HG03159 (cell line): ENCODE data around the gene TRAF1.

ENCODE experiments used
- ATAC-seq: cut with Tn5 transposase; IDR thresholded peaks from one replicate; pipeline ENCODE4 v1.9.1; 2021; ENCODE audit warnings: mild to moderate bottlenecking, moderate library complexity; ENCODE audit not compliant: unreplicated experiment

TRAF1 gene

DNA sequence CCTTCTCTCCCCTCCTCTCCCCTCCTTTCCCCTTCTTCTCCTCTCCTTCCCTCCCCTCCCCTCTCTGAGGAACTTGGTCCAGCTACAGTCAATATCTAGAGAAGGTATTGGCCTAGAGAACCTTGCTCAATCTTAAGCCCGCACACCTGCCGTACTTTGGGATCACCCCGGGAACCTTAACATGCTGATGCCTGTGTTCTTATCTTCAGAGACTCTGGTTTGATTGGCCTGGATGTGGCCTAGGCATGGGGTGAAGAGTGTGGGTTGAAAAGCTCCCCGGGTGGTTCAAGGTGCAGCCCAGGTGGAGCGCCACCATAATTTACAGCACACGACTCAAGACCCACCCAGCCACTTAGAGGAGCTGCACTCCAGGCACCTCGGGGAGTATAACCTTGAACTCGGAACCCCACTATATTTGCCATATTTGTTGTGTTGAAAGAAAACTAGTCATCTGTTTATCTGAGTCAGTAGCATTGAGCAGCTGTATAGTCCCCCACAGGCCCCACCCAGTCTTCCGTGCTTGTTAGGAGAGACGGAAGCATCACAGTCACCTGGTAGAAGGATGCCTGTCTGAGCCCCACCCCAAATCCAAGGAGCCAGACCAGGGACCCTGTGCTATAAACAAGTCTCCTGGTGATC lies 35.2 kb downstream of the TRAF1 start:
- no peak for ATAC-seq

DNA sequence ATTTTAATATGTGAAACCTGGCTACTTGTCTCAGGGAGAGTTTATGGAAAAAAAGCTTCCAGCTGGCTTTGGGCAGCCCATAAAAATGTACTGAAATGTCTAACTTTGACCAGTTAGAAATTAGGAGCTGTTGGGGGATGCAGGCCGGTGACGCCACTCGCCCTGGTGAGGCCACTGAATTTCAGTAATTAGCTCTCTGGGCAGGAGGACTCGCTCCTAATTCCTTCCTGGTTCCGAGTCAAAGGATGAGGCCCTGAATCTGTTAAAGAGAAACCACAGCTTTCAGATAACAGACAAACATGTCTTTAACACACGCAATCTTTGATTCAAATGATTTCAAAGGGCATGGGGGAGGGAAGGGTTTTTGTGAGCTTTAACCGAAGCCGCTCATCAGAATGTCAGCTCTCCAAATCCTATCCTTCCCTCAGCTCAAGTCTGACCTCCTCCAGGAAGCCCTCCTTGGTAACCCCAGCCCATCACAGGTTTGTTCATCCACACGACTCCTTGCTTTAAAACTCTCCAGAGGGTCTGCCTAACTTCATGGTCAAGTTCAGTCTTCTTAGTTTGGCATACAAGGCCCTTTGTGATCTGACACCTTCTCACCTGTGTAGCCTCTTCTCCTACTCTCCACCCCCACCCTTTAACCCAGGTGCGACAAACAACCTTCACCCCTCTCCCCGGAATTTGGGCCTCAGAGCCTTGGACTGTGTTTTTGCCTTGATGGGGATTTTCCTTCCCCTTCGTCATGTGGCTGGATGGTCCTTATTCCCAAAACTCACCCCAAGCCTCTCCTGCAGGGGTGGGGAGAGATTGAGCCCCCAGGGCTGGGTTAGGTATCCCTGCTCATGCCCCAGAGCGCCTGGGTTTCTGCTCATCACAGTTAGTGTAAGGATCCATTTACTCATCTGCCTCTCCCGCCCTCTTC lies 36.0 kb downstream of the TRAF1 start:
- ATAC-seq = no peak

DNA sequence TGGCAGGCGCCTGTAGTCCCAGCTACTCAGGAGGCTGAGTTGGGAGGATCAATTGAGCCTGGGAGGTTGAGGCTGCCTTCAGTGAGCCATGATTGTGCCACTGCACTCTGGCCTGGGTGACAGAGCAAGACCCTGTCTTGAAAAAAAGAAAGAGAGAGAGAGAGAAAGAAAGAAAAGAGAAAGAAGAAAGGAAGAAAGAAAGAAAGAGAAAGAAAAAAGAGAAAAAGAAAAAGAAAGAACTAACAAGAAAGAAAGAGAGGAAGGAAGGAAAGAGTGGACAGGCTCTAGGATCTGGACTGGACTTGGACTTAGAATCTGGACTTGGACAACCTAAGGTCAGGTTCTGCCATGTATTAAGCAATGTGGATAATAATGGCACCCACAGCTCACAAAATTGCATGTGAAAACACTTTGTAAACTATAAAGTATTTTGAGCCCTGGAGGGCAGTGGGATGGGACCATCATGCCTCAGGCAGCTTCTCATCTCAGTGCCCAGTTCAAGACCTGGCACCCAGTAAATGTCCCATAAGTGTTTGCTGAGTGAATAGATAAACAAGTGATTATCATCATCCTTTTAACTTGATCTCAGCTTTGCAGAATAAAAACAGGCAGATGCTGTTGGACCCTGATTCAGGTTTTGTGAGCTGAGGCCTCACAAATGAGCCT lies 36.9 kb downstream of the TRAF1 start:
- ATAC-seq = no peak

DNA sequence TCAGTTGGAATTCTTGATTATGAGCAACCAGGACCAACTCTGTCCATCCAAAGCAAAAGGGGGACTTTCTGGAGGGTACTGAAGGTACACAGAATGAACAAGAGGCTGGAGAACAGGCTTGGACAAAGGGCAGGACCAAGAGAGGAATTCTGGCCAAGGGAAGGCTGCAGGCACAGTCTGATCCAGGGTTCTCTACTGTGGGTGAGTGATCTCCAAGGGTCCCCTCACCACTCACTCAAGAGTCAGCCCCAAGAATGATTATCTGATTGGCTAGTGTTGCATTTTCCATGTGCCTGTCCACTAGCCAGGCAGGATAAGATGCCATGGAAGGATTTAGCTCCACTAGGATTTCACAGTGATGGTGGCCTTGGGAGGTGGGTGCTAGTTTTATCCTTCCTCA lies 38.0 kb downstream of the TRAF1 start:
- ATAC-seq = no peak

DNA sequence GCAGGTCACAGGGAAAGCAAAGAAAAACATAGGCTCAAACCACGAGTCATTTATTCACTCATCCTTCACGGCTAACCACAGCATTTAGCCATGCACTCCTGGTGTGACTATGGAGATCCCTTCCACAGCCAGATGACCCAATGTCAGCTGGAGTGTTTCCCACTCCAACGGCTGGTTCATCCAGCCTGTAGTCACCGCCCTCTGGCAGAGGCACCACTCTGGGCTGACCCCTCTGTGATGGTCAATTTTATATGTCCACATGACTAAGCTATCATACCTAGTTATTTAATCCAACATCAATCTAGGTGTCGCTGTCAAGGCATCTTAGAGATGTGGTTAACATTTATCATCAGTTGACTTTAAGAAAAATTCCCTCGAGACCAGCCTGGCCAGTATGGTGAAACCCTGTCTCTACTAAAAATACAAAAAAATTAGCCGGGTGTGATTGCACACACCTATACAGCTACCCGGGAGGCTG lies 40.1 kb downstream of the TRAF1 start:
- ATAC-seq = no peak

DNA sequence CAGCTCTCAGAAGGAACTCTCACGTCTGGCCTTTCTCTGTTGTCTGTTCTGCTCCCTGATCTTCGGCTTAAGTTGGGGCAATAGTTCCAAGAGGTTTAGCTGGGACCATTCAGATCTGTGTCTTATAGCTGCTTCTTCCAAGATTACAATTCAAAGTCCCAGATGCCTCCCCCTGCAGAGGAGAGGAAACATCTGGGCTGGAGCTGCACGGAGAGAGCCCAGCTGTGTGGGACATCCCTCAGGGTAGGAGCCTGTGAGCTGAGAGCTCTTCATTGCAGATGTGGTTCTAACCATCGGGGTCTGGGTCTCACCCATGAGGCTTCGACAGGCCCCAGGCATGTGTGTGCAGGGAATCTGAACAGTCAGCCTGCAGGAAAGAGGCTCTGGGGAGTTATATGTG lies 40.6 kb downstream of the TRAF1 start:
- ATAC-seq = no peak

DNA sequence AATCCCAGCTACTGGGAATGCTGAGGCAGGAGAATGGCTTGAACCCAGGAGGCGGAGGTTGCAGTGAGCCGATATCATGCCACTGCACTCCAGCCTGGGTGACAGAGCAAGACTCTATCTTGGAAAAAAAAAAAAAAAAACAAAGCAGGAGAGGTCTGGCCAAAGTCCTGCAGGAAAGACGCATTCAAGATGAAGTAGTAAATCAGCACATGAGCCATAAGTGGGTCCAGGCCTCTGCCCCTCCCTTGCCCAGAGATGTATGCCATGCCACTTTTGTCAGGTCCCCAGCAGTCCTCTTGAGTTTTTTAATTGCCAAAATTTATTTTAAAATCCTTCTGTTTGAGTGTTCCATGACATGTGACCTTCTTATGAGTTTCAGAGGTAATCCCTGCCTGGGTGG lies 41.1 kb downstream of the TRAF1 start:
- no peak for ATAC-seq

DNA sequence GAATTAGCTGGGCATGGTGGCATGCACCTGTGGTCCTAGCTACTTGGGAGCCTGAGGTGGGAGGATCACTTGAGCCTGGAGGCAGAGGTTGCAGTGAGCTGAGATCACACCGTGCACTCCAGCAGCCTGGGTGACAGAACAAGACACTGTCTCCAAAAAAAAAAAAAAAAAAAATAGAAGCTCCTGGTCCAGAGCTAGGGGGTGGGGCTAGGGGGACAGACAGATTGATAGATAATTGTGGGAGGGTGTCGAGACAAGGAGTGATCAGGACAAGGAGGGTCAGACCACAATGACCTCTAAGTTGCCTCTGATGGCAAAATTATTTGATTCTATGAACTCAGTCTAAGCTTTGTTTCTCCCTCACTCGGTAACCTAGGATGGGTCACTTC lies 43.0 kb downstream of the TRAF1 start:
- ATAC-seq = no peak

DNA sequence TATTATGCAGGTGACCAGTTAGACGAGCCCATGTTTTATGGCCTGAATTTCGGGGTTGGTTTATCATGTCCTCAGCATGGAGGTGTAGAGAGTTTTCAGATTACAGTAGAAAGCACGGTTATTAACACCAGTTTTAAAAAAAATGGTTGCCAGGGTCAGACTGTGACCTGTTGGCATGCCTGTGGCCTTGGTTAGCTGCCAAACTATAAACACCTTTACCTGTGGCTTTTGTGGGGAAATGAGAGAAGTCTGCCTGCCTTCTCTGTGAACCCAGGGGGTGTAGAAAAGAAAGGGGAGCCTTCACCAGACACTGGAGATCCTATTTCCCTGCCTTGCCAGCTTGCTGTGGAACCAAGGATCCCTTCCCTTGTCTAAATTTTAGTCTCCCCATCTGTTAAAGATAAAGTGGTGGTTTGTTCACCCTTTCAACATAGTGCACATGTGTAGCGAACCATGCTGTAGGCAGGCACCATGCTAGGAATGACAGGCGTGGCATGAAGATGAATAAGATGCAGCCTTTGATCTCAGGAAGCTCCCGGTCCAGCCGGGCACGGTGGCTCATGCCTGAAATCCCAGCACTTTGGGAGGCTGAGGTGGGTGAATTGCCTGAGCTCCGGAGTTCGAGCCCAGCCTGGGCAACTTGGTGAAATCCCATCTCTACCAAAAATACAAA lies 43.5 kb downstream of the TRAF1 start:
- no peak for ATAC-seq

DNA sequence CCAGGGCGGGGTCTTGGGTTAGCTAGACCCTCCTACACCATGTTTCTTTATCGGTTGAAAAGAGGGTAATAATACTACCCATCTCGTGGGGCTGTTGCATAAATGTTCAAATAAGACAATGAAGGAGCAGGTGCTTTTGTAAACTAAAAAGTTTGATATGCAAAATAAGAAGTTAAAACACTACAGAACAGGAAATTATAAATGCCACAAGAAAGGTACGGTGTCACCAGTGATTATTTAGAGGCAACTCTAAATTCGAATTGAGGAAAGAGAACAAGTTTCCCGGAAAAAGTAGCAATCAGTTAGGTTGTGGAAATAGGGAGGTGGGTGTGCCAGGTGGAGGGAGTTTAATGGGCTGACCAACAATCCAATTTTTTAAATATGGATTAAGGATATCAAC lies 47.1 kb downstream of the TRAF1 start:
- ATAC-seq = no peak

DNA sequence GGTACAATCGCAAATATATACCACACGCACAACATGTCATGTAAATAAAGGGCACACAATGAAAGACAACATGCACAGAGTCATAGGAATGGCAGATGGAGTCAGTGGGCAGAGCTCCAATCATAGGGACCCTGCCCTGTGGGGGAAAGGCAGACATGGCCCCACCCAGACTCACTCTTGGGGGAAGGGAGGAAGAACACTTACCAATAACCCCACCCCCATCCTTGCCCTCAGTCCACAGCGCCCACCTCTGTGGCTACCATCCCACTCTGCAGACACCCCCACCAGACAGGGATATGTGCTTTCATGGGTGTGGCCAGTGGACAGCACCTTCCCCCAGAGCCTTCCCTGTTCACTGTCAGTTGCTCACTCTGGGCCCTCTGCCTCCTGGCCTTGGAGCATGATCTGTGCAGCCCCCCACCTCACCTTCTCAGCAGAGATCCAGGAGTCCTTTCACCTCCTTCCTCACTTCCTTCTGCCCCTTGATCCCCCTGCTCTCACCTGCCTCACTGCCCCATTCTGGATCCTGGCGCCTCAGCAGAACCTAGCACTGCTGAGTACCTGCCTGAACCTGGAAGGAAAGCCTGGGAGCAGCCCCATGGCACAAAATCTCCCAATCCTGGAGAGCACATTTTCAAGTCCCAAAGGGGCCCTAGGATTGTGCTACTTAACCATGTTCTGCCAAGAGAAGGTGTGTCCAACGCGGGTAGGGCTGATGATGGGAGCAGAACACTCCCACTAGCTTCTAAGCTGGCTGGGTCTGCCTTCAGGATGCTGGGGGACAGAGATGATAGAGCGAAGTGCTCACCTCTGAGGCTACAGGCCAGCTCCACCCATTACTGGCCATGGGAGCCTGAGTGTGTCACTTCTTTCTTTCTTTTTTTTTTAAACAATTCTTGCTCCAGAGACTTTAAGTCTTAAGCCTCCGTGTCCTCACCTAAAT lies 48.1 kb downstream of the TRAF1 start:
- ATAC-seq = no peak

DNA sequence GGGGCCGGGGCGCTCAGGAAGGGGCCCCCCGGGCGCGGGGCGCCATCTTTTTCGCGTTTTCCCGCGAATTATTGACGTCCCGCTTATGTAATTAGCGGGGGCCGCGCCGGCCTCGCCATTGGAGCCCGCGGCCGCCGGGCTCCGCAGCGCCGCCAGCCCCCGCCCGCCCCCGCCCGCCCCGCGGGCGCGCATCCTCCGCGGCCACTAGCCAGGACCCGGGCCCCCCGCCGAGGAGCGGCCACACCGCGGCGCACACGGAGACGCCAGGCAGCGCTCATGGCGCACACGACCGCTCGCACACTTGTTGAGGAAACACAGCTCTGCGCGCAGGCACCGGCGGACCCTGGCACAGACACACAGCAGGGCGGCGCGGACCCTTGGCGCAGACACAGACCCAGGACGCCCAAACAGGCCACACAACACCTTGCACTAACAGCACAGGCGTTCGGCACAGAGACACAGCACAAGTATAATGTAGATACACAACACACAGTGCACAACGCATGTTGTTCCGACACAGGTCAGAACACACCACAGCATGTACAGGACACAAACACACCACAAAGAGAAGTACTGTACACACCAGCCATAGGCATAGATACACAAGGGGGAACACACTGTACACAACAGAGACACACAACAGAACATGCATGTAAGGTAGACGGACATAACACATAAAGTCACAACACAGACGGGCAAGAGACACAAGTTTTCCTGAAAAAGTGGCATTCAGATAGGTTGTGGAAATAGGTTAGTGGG lies 49.1 kb downstream of the TRAF1 start:
- ATAC-seq = peak; percentile 37

DNA sequence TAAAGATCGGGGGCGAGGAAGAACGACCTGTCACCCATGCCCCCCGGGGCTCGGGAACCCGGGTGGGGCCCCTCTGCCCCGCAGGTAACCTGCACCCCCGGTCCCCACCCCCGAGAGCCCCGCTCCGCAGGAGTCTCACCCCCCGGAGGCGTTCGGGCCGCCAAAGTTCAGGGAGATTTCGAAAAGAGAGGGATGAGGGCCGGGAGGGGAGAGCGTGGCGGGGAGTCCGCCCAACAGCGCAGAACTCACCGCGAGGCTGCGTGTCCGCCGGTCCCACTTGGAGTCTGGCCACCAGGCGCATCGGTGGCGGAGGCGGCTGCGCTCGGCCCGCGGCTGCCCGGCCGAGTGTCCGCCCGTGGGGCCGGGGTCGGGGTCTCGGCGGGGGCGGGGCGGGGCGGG lies 49.8 kb downstream of the TRAF1 start, which contains the start of gene PHF19:
Gene PHF19 (minus strand): TSS at position 347 of the 399 bp plus-strand sequence. CDS start 2,447 bp downstream, outside the sequence.
- peak; percentile 7 for ATAC-seq

DNA sequence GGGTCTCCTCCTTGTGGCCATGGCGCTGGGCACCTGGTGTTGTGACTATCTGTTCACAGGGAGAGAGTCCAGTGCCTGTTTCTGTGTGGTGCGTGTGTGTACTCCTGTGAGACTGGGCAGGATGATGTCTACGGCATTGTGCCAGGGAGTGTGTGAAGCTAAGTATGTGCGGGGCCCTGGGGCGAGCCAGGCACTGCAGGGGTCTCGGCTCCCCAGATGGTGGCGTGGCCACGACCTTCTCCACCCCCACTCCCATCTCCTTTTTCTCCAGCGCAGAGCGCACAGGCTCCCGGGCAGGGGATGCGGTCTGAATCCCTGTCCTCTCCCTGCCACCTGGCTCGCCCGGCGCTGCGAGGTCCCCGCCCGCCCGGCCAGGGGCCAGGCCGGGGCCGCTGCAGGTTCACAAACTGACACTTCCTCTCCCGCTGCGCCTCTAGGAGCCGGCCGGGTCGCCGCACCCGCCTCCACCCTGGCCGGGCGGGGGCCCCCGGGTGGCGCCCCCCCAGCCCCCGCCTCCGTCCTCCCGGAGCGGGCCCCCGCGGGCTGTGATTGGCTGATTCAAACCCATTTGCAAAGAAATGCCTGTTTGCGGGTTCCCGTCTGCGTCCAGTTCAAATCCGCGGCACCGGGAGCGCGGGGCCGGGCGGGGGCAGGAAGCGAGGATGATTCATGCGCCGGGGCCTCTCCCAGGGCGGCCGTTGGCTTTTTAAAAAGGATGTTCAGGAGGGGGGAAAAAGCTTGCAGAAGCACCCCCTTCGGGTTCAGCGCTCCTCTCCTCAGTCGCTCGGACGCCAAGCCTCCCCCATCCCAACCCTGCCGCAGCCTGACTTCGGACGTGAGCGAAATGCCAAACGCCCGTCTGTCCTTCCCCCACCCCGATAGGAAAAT lies 50.4 kb downstream of the TRAF1 start:
- ATAC-seq = peak; percentile 59

DNA sequence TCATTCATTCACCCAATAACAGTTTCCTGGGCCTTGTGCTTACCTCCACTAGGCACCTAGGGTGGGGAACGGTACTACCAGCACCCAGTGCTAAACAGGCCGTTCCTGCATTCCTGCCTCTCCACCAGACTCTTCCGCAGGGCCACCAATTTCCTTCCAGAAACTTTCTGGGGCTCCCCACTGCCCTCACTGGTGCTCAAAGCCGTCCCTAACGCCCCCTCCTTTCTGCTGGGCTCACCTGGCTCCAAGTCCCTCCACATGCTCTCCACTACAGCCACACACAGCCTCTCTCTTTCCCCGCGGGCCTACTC lies 51.0 kb downstream of the TRAF1 start:
- no peak for ATAC-seq

DNA sequence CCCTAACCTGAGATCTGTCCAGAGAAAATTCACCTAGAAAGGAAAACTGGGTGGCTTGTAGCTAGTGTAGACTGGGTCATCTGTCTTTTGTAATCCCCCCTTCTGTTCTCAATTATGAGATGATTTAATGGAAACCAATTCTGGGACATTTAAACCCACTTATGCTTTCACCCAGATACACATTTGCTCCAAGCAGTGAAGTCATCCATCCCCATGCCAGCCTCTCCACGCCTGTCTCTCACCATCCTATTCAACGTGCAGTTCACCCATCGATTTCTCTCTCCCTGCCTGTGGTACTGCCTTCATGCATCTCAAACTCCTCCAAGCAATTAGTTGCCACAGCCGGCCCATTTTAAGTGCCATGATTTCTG lies 51.4 kb downstream of the TRAF1 start:
- ATAC-seq = no peak

DNA sequence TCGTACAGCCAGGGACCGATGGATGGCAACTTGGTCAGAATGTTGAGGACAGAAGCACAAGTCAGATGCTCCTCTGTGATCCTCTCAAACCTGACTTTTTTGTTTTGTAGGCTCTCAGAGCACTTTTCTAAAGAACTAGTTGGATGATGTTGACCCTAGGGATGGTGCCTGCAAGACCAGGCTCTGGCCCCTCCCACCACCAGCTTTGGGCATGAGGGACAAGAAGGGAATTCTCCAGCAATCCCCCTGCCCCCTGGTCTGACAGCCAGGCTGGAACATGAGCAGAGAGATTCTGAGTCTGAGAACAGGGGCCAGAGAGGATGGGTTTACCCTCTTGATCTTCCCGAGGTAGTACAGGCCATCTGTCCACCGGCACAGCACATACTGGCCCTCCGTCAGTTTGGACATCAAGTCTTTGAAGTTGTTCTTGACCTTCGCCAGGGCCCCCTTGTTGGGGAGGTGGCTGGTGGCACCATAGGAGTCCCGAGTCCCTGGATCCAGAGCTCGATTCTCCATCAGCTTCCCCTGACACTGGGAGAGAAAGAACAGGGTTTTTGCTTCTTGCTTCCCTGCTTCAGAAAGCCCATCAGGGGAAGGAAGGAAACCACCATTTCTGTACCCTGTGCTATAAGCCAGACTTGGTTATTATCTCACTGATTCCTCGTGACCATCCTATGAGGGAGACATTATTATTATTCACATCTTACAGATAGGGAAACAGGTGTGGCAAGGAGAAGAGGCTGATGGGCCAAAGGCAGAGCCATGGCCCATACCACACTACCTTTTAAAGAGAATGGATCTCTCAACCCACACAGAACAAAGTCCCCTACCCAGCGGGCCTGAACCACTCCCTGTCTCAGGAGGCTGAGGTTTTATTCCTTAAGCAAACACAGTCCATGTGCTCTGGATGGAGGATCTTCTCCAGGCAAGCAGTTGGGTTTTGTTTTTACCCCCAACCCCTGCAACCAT lies 52.1 kb downstream of the TRAF1 start:
- no peak for ATAC-seq
